ENCODE measurements around the gene IL17REL. TPM values are rescaled to one million over a fixed set of nuclear protein-coding genes. Genes with fewer than 3 reads are reported as not detected.

The IL17REL gene
- total RNA-seq, 1 experiment from 2014 or later: 0.24 TPM

DNA sequence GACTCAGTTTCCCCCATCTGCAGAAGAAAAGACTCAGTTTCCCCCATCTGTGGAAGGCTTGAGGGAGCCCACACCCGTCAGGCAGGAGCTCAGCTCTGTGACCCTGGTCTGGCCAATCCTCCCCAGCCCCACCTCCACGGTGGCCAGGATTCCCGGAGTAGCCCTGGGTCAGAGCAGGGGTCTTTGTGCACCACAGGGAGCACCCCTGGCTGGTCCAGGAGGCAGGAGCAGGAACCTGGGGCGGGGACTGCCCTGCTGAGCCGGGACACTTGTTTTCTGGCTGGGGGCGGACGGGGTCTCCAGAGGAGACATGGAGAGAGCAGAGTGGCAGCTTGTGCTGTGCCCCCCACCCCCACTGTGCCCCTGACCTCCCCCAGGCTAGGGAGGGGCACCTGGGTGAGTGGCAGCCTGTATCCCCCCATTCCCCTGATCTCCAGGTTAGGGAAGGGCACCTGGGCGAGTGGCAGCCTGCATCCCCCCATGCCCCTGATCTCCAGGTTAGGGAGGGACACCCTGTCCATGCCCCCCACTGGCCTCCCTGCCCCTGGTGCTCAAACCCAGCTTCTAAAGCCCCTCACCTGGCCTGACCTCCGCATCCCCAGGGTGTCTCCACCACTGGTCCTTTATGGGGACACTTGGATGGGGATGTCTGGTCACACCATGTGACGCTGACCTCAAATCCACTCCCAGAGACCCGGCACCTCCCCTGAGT is 18.8 kb downstream of the IL17REL start (continued):
- TF ChIP-seq TCF7 (CRISPR knock-in tag; IDR thresholded peaks at IDR 0.05; ENCODE audit: low read depth): no peak

DNA sequence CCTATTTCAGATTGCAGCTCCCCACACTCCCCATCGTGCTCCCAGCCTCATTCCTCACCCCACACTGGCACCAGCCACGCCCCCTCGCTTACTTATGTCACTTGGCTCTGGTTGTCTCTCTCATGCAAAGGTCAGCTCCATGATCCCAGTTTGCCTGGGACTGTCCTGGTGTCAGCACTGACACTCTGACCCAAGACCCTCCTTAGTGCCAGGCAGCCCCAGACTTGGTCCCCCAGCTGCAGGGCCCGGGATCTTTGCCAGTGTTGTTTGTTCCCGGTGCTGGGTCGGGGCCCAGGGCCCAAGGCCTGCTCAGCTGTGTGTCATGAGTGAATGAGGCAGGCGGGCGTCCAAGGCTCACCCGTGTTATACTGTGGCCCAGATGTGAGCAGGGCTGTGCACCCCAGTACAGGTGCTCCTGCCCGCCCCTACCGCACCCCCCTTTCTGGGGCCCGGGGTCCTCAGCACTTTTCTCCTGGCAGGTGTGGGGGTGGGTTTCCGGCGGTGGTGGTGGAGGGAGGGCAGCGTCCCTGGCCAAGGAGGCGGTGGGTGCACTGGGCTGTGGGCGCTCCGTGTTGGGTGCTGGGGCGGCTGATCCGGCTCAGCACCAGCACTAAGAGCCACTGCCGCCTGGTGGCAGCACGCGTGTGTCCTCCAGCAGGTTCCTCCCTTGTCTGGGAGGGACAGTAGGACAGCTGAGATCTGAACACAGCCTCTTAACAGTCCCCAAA is 19.5 kb downstream of the IL17REL start:
- POLR2A ChIA-PET: no interaction called here
- Mint-ChIP-seq H3K9me3 (peaks cover 27% of the 10 kb centered on the region), H3K4me1 (no peaks in the 10 kb centered on the region), H3K27ac (no peak overlapping the region), H3K36me3 (peaks cover 18% of the 10 kb centered on the region), H3K27me3 (ENCODE audit: low read depth) (peaks cover 28% of the 10 kb centered on the region), H3K4me3 (no peak overlapping the region)
- TF ChIP-seq, protein P1, sequence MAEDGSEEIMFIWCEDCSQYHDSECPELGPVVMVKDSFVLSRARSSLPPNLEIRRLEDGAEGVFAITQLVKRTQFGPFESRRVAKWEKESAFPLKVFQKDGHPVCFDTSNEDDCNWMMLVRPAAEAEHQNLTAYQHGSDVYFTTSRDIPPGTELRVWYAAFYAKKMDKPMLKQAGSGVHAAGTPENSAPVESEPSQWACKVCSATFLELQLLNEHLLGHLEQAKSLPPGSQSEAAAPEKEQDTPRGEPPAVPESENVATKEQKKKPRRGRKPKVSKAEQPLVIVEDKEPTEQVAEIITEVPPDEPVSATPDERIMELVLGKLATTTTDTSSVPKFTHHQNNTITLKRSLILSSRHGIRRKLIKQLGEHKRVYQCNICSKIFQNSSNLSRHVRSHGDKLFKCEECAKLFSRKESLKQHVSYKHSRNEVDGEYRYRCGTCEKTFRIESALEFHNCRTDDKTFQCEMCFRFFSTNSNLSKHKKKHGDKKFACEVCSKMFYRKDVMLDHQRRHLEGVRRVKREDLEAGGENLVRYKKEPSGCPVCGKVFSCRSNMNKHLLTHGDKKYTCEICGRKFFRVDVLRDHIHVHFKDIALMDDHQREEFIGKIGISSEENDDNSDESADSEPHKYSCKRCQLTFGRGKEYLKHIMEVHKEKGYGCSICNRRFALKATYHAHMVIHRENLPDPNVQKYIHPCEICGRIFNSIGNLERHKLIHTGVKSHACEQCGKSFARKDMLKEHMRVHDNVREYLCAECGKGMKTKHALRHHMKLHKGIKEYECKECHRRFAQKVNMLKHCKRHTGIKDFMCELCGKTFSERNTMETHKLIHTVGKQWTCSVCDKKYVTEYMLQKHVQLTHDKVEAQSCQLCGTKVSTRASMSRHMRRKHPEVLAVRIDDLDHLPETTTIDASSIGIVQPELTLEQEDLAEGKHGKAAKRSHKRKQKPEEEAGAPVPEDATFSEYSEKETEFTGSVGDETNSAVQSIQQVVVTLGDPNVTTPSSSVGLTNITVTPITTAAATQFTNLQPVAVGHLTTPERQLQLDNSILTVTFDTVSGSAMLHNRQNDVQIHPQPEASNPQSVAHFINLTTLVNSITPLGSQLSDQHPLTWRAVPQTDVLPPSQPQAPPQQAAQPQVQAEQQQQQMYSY (CRISPR knock-in tag; IDR thresholded peaks at IDR 0.05): no peak
- TF ChIP-seq TCF7 (CRISPR knock-in tag; IDR thresholded peaks at IDR 0.05; ENCODE audit: low read depth) (no peak), ESRRA (CRISPR knock-in tag; IDR thresholded peaks at IDR 0.05; ENCODE audit: borderline replicate concordance) (no peak), FOXP1 (CRISPR knock-in tag; IDR thresholded peaks at IDR 0.05; ENCODE audit: borderline replicate concordance) (no peak)
- TF ChIP-seq, protein P2, sequence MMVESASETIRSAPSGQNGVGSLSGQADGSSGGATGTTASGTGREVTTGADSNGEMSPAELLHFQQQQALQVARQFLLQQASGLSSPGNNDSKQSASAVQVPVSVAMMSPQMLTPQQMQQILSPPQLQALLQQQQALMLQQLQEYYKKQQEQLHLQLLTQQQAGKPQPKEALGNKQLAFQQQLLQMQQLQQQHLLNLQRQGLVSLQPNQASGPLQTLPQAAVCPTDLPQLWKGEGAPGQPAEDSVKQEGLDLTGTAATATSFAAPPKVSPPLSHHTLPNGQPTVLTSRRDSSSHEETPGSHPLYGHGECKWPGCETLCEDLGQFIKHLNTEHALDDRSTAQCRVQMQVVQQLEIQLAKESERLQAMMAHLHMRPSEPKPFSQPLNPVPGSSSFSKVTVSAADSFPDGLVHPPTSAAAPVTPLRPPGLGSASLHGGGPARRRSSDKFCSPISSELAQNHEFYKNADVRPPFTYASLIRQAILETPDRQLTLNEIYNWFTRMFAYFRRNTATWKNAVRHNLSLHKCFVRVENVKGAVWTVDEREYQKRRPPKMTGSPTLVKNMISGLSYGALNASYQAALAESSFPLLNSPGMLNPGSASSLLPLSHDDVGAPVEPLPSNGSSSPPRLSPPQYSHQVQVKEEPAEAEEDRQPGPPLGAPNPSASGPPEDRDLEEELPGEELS (CRISPR knock-in tag; IDR thresholded peaks at IDR 0.05): no peak
- TF ChIP-seq, protein P3, sequence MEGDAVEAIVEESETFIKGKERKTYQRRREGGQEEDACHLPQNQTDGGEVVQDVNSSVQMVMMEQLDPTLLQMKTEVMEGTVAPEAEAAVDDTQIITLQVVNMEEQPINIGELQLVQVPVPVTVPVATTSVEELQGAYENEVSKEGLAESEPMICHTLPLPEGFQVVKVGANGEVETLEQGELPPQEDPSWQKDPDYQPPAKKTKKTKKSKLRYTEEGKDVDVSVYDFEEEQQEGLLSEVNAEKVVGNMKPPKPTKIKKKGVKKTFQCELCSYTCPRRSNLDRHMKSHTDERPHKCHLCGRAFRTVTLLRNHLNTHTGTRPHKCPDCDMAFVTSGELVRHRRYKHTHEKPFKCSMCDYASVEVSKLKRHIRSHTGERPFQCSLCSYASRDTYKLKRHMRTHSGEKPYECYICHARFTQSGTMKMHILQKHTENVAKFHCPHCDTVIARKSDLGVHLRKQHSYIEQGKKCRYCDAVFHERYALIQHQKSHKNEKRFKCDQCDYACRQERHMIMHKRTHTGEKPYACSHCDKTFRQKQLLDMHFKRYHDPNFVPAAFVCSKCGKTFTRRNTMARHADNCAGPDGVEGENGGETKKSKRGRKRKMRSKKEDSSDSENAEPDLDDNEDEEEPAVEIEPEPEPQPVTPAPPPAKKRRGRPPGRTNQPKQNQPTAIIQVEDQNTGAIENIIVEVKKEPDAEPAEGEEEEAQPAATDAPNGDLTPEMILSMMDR (IDR thresholded peaks at IDR 0.05): peak; percentile 55
- TF ChIP-seq, protein P4, sequence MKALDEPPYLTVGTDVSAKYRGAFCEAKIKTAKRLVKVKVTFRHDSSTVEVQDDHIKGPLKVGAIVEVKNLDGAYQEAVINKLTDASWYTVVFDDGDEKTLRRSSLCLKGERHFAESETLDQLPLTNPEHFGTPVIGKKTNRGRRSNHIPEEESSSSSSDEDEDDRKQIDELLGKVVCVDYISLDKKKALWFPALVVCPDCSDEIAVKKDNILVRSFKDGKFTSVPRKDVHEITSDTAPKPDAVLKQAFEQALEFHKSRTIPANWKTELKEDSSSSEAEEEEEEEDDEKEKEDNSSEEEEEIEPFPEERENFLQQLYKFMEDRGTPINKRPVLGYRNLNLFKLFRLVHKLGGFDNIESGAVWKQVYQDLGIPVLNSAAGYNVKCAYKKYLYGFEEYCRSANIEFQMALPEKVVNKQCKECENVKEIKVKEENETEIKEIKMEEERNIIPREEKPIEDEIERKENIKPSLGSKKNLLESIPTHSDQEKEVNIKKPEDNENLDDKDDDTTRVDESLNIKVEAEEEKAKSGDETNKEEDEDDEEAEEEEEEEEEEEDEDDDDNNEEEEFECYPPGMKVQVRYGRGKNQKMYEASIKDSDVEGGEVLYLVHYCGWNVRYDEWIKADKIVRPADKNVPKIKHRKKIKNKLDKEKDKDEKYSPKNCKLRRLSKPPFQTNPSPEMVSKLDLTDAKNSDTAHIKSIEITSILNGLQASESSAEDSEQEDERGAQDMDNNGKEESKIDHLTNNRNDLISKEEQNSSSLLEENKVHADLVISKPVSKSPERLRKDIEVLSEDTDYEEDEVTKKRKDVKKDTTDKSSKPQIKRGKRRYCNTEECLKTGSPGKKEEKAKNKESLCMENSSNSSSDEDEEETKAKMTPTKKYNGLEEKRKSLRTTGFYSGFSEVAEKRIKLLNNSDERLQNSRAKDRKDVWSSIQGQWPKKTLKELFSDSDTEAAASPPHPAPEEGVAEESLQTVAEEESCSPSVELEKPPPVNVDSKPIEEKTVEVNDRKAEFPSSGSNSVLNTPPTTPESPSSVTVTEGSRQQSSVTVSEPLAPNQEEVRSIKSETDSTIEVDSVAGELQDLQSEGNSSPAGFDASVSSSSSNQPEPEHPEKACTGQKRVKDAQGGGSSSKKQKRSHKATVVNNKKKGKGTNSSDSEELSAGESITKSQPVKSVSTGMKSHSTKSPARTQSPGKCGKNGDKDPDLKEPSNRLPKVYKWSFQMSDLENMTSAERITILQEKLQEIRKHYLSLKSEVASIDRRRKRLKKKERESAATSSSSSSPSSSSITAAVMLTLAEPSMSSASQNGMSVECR (CRISPR knock-in tag; IDR thresholded peaks at IDR 0.05; ENCODE audit: borderline replicate concordance): 0 out of 2 replicates have a peak, but pooled peaks have one; percentile 34
- DNase-seq (ENCODE audit: low spot score) (peak; percentile 72), ATAC-seq (peak; percentile 90)
- CTCF ChIA-PET: interaction anchor here (0.6 to 5.5 kb wide), 17 partner anchors 10 to 92 kb away, joined by 3 to 50 read pairs (median 4); partner anchors contain the start of genes IL17REL and MLC1

All from WTC11 (cell line).